K562 (cell line): ENCODE data around the gene POU3F1. TPM values are rescaled to one million over a fixed set of nuclear protein-coding genes. Genes with fewer than 3 reads are reported as not detected.
A peak's percentile ranks its signal among the peaks of the same experiment; 100 is the strongest.

Source experiments
- ADNP ChIP-seq: fragments of 200-800 bp; sonication (Bioruptor generic); IDR thresholded peaks from 2 replicates; pipeline ENCODE4 v1.6.1; 2016; ENCODE audit warnings: missing genetic modification characterization, missing compliant biosample characterization
- HDAC8 ChIP-seq: fragments of 450-650 bp; IDR thresholded peaks from 2 replicates; pipeline ENCODE4 v1.6.1; 2016; ENCODE audit warnings: mild to moderate bottlenecking, missing genetic modification characterization, moderate library complexity, missing compliant biosample characterization
- SP1 ChIP-seq: sonication (generic); formaldehyde crosslinking; IDR thresholded peaks from 2 replicates; pipeline ENCODE4 v1.8.1; 2022; ENCODE audit warnings: mild to moderate bottlenecking, missing genetic modification reagents
- SRSF1 ChIP-seq: fragments of 200-400 bp; formaldehyde crosslinking; IDR thresholded peaks from 2 replicates; pipeline ENCODE4 v1.6.1; 2017; ENCODE audit warnings: mild to moderate bottlenecking, low read depth, low read length, moderate library complexity
- ZNF263 ChIP-seq: sonication (generic); formaldehyde crosslinking; IDR thresholded peaks from 2 replicates; pipeline ENCODE4 v1.8.0; 2022; ENCODE audit warnings: mild to moderate bottlenecking, missing genetic modification reagents, borderline replicate concordance
- ZNF282 ChIP-seq: sonication (generic); formaldehyde crosslinking; IDR thresholded peaks from 2 replicates; pipeline ENCODE4 v1.8.1; 2023; ENCODE audit warnings: missing genetic modification reagents
- polyA plus RNA-seq, 8 experiments: library from polyadenylated mRNA; depleted of rRNA in 4 of 8; stranded (reverse) in 5 of 8; unstranded in 3 of 8; fragments of >200 nt; fragmentation: Nextera tagmentation in 2 of 8; fragmentation: Illumina TruSeq in 1 of 8; extraction: Ambion mirVana in 2 of 8; extraction: Trizol in 1 of 8; gene quantifications; 2 replicates each; pipeline versions ENCODE4 v1.2.1 to v1.2.3, GENCODE V29; 2011 to 2014; ENCODE audit warnings: inconsistent platforms in 1 of 8, missing spikeins in 1 of 8
- total RNA-seq, 7 experiments: library from RNA; depleted of rRNA in 6 of 7; stranded (reverse); fragments of >200 nt in 6 of 7; fragmentation: Illumina TruSeq in 2 of 7; extraction: Trizol in 2 of 7; gene quantifications; 2 replicates each; pipeline versions ENCODE4 v1.2.1 to v1.2.3, GENCODE V29; 2011 to 2021; ENCODE audit warnings: low replicate concordance in 1 of 7
- TF ChIP-seq, protein P1 (sequence below): sonication (generic); formaldehyde crosslinking; IDR thresholded peaks from 2 replicates; pipeline ENCODE4 v1.8.0; 2022; ENCODE audit warnings: mild to moderate bottlenecking, missing genetic modification reagents
- TF ChIP-seq, protein P2 (sequence below): fragments of 250-450 bp; sonication (Bioruptor Pico); IDR thresholded peaks from 2 replicates; pipeline ENCODE4 v1.5.0; 2020; ENCODE audit warnings: mild to moderate bottlenecking

The POU3F1 gene
- total and polyA plus RNA-seq, 9 of the 15 experiments (the other 6 are each of a cell fraction or from before 2014, with no cell fraction given), result 0.09 TPM; not detected in 8

DNA sequence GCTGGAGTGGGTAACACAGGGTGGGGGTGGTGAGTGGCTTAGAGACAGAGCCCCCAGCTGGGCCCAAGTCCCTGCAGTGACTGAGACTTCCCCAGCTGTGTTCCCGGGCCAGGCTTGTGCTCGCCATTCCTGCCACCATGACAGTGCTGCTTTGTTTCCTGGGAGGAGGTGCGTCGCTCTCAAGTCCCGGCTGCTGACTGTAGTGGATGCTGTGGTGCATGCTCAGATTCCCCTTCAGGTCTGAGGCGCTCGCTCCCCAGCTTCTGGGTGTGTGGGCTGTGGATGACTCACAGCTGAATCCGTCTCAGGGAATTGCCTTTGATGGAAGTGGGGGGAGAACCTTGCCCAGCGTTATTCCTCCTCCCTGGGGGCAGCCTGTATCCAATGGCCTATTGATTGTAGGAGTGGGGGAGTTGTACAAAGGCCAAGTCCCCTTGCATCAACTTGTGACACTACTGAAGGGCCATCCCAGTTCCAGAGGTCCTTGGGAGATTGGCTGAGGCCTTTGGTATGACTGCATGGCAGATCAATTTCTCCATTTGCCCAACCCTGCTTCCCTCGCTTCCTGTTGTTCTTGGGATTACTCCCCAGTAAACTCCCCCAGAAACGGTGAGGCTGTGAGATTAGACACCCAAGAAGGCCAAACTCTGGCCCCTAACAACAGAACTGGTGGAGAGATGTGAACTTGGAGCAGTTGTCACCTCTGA, 17.8 kb upstream of the POU3F1 start (continued):
- TF ChIP-seq, protein P1, sequence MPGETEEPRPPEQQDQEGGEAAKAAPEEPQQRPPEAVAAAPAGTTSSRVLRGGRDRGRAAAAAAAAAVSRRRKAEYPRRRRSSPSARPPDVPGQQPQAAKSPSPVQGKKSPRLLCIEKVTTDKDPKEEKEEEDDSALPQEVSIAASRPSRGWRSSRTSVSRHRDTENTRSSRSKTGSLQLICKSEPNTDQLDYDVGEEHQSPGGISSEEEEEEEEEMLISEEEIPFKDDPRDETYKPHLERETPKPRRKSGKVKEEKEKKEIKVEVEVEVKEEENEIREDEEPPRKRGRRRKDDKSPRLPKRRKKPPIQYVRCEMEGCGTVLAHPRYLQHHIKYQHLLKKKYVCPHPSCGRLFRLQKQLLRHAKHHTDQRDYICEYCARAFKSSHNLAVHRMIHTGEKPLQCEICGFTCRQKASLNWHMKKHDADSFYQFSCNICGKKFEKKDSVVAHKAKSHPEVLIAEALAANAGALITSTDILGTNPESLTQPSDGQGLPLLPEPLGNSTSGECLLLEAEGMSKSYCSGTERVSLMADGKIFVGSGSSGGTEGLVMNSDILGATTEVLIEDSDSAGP (CRISPR knock-in tag), result no peak
- TF ChIP-seq ADNP (tag), result no peak
- TF ChIP-seq SRSF1, result no peak
- TF ChIP-seq HDAC8 (tag), result no peak
- no peak for TF ChIP-seq SP1
- 0 out of 2 replicates have a peak, but pooled peaks have one; percentile 26 for TF ChIP-seq ZNF263
- TF ChIP-seq, protein P2, sequence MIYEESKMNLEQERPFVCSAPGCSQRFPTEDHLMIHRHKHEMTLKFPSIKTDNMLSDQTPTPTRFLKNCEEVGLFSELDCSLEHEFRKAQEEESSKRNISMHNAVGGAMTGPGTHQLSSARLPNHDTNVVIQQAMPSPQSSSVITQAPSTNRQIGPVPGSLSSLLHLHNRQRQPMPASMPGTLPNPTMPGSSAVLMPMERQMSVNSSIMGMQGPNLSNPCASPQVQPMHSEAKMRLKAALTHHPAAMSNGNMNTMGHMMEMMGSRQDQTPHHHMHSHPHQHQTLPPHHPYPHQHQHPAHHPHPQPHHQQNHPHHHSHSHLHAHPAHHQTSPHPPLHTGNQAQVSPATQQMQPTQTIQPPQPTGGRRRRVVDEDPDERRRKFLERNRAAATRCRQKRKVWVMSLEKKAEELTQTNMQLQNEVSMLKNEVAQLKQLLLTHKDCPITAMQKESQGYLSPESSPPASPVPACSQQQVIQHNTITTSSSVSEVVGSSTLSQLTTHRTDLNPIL (CRISPR knock-in tag), result no peak
- no peak for TF ChIP-seq ZNF282 (CRISPR knock-in tag)
